Sigmoid colon (tissue), 4 donors: ENCODE results near the gene TSPAN11.

Experiments
- CTCF ChIP-seq, 4 experiments: fragments of 450-650 bp in 3 of 4; fragments of 200-600 bp in 1 of 4; IDR thresholded peaks; one replicate each; pipeline ENCODE4 v1.5.1; 2016 to 2019; ENCODE audit warnings: antibody characterized with exemption in 4 of 4, mild to moderate bottlenecking in 3 of 4, moderate library complexity in 2 of 4
- EP300 ChIP-seq, 4 donors: sonication (generic); formaldehyde crosslinking; IDR thresholded peaks; one replicate each; pipeline ENCODE4 v1.6.1; 2017; ENCODE audit warnings: antibody characterized with exemption in 4 of 4
- POLR2A ChIP-seq, 2 donors: fragments of 450-650 bp; IDR thresholded peaks; one replicate each; pipeline ENCODE4 v1.6.1; 2016; ENCODE audit warnings: antibody characterized with exemption in 2 of 2, mild to moderate bottlenecking in 2 of 2, moderate library complexity in 2 of 2
- POLR2AphosphoS5 ChIP-seq, 4 donors: sonication (generic); formaldehyde crosslinking; IDR thresholded peaks; one replicate each; pipeline ENCODE4 v1.6.1; 2017; ENCODE audit warnings: antibody characterized with exemption in 4 of 4

- no peak for TF ChIP-seq CTCF (IDR thresholded peaks at IDR 0.05)
- TF ChIP-seq POLR2A (IDR thresholded peaks at IDR 0.05) = no peak
- no peak for TF ChIP-seq EP300 (IDR thresholded peaks at IDR 0.05)
- no peak for TF ChIP-seq POLR2AphosphoS5 (IDR thresholded peaks at IDR 0.05)
Measured at GRCh38 chr12:31016057-31016456, 89.5 kb downstream of the TSPAN11 start.
